Posterior vena cava (tissue), 2 donors: Measurements from ENCODE around the gene PCSK2. TPM values are rescaled to one million over a fixed set of nuclear protein-coding genes. Genes with fewer than 3 reads are reported as not detected.

Source experiments
- DNase-seq: peaks from one replicate; pipeline ENCODE4 v3.0.0-alpha.2; 2020; ENCODE audit warnings: low spot score
- intact Hi-C, 2 donors: fragments of 100-400 bp; cut with DNase I; formaldehyde crosslinking; loops; one replicate each; pipeline versions ENCODE4 v1.14.1 to v1.14.2; 2022 to 2023
- total RNA-seq, 2 donors: library from RNA; stranded (reverse); fragmentation: NEBNext Ultra II Directional; extraction: Animal tissue kit (Norgen Biotek cat#: 25700); gene quantifications; one replicate each; pipeline ENCODE4 v1.2.1, GENCODE V29; 2021
- donor health status: DM: yes; HTN: yes; CAD: no.
- donor health status: DM: yes; HTN: yes; CAD: no.

PCSK2 gene
- total RNA-seq, 2 donors from 2014 or later, result 0.24 to 0.32 TPM

DNA sequence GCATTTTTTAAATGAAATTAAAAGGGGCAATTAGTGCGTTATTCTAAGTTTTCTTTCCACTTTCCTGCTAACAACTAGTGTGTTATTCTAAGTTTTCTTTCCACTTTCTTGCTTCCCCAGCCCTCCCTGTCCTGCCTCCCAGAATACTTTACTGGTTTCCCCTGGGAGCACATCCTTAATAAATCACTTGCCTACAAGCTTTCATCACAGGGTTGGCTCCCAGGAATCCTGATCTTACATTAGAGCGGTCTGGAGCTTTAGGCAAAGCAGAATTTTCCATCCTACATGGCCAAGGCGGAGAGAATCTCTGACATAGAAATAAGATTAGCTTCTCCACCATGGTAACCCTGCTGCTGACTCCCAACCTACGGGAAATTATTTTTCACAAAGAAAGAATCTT is 154.0 kb downstream of the PCSK2 start:
- no peak for DNase-seq
- intact Hi-C loops, result no loop called here

DNA sequence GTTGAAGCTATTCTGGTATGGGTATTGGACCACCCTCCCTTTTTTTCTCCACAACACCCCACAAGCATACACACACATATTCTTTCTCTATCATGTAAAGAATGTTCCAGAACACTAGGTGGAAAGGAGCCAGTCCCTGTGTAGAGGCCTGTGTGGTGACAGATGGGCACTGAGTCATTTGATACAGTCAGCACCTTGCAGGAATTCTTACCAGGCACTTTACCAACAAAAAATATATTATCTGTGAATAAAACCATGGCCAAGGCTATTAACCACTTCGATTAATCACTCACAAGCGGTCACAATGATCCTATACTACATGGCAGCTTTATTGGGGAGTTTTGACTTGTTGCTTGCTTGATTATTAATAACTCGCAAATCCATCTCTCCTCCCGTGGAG is 154.9 kb downstream of the PCSK2 start:
- DNase-seq, result no peak
- intact Hi-C loops, result no loop called here

DNA sequence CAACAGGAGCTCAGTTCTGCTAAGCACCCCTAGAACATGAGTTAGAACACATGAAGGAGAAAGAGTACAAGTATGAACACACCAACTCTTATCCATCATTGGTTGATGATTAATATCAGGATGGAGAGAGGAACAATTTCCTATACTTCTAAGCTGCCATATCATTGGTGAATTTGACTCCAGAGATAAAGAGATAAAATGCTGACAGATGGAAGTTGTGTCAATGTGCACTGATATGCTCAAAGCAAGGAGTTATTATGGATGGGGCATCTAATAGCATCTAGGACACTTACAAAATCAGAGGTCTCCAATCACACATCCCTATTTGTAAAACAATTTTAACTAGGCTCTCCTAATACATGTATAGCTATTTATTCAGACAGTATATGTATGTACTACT is 159.0 kb downstream of the PCSK2 start:
- intact Hi-C loops, result no loop called here
- no peak for DNase-seq

- no peak for DNase-seq
- intact Hi-C loops, result no loop called here
Measured at GRCh38 chr20:17390655-17391054, 163.8 kb downstream of the PCSK2 start.

DNA sequence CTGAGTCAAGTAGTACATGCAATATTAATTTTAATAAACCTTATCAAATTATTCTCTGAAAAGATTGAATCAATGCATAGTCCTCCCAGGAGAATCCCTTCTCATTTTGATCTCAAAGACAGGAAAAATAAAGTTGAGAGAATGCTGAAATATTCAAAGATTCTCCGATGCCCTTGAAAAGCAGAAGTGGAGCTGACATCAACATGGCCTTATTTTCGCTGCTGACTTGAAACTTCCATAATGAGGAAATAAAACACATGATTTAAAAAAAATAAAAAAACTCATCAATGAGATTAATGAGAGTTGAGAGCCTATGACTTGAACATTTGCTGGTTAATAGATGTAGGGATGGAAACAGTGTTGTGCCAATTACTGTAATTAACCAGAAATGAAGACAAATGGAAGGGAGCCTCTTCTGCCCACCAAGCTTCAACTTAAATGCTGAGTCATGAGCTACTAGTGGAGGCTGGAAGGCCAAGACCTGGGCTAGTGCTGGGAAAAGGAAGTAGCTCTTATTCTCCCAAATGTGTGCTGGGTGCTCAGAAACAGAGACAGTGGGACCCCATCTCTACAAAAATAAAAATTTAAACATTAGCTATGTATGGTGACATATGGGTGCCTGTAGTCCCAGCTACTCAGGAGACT is 164.4 kb downstream of the PCSK2 start:
- no peak for DNase-seq
- intact Hi-C loops, result no loop called here

DNA sequence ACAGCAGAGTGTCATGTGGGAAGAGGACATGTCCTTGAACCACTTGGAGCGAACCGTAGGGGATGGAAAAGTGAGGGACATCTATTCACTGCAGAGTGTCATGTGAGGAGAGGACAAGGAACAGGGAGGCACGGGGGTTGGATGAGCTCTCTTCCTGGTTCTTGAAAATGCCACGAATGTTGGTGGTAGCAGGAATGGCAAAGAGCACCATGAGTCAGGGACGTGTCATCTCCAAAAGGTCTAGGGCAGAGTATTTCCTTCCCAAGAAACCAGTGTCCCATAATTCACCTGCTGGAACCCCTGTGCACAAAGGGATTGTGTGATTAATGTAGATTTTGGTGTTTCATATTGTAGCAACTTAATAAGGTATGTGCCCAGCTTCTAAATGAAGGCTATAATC is 167.6 kb downstream of the PCSK2 start:
- intact Hi-C loops, result no loop called here
- DNase-seq, result no peak

DNA sequence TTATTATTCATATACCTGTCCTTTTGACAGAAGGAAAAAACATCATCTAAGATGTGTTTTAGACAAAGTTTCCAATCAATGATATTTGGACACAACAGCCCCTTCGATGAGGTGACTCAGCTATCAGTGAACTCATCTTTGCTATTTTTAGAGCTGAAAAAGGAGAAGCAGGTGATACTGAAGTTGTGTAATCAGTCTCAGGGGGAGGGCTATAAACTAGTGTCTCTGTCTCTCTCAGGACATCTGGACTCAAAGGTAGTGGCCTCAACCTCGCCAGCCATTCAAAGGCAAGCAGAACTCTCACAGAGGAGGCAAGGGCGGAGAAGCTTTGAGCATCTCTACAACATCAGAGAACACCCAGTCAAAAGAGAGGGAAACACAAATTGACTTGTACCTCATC is 168.9 kb downstream of the PCSK2 start:
- intact Hi-C loops, result no loop called here
- DNase-seq, result no peak

GRCh38 chr20:17399303-17399985 is 172.6 kb downstream of the PCSK2 start:
- intact Hi-C loops, result no loop called here
- no peak for DNase-seq

DNA sequence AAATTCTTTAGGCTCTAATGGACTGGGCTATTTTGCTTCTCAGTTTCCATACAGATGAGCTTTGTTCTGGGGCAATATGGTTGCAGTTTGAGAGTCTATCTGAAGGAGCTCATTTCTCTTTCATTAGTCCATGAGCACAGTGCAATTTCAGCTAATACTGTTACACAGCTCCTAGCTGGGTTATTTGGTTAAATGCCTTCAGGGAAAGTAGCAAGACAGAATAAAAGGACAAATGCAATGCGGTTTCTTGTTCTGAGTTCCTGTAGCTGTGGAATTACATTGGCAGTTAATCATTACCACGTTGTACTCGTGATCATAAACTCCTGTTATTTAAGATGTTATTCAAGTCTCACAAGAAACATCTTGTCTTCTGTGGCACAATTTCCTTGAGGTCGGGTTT is 176.6 kb downstream of the PCSK2 start:
- intact Hi-C loops, result no loop called here
- DNase-seq, result no peak

DNA sequence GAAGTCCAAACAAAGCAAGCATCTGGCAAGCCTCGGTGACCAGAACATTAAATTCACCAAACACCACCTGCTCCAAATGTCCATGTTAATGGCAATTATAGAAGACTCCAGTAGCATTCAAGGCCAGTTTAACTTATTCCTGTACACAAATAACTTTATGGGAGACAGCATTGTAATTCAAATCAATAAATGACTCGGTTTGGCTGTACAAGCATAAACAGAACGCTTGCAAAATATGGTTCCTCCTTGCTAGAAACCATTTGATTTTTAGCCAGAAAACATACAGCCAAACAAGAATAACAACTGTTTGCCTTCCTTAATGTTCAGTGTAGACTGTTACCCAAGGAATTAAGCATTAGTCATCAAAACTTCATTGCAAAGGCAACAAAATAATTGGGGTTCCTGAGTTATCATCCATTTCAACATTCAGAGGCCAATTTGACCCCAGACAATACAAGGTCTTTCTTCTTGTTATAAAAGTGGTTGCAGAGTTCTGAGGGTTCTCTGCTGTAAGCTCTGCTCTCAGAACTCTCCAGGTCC is 179.3 kb downstream of the PCSK2 start:
- DNase-seq, result no peak
- intact Hi-C loops, result no loop called here

- intact Hi-C loops, result no loop called here
- DNase-seq, result no peak
Measured at GRCh38 chr20:17407550-17407949, 180.7 kb downstream of the PCSK2 start.

DNA sequence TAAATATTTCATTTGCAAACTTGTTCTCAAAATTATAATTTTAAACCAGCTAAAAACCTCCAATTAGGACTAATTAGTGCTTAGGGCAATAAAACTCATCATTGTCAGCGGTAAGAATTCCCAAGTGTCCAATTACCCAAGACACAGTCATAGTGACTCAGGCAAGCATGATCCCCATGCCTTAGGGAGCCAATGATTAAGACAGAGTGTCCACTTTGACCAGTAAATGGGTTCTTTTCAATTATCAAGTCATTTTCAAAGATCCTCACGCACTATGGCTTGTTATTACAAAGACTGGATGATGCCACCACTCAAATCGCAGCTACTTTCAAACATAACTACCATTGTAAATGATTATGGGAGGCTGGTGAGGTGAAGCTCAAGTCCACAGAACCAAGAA is 190.4 kb downstream of the PCSK2 start:
- intact Hi-C loops, result no loop called here

GRCh38 chr20:17418737-17419136 is 191.9 kb downstream of the PCSK2 start:
- intact Hi-C loops, result no loop called here

More for the DNA sequence above, 190.4 kb downstream of the PCSK2 start:
- no peak for DNase-seq

GRCh38 chr20:17419479-17420041 is 192.7 kb downstream of the PCSK2 start:
- DNase-seq, result no peak
- intact Hi-C loops, result no loop called here

More at GRCh38 chr20:17418737-17419136, 191.9 kb downstream of the PCSK2 start:
- DNase-seq, result no peak

- intact Hi-C loops, result no loop called here
- DNase-seq, result no peak
Measured at GRCh38 chr20:17421493-17421892, 194.7 kb downstream of the PCSK2 start.

GRCh38 chr20:17423782-17424181 is 196.9 kb downstream of the PCSK2 start:
- DNase-seq, result no peak
- intact Hi-C loops, result no loop called here

GRCh38 chr20:17427638-17428037 is 200.8 kb downstream of the PCSK2 start:
- intact Hi-C loops, result no loop called here

DNA sequence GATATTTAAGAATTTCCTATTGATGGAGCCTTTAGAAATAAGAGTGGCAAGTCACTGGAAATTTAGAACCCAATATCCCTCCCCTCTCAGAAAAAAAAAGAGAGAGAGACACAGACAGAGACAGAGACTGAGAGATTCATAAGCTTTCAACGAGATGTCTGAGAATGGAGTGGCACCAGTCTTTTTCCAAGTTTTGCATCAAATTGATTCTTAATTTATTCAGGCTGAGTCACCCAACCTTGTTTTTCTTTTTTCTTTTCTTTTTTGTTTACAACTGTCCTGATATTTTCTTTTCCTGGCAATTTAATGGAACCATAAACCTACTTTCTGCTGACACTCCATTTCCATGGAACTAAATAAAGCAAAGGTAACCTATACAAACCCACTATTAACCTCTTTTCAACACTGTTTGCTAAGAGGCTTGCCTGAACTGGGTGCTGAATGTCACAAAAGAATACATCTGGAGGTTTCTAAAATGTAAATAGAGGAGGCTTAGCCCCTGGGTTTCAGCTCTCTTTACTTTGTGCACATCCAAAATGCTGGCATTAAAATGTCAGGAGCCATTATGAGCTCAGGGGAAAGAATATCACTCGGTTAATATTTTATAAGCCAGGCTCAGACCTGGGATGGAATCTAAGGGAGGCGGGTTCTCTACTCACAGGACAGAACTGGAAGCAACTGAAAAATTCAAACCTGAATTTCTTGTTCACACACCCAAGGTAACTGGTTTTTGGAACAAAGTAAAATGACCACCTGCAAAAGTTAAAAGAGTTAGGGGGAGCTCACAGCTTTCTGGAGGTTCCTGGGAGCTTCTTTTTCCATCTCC is 203.5 kb downstream of the PCSK2 start:
- no peak for DNase-seq
- intact Hi-C loops, result loop anchor here (5.0 kb wide), 1 partner anchor 628 kb away; no protein-coding TSS in a partner anchor

More at GRCh38 chr20:17427638-17428037, 200.8 kb downstream of the PCSK2 start:
- DNase-seq, result no peak

DNA sequence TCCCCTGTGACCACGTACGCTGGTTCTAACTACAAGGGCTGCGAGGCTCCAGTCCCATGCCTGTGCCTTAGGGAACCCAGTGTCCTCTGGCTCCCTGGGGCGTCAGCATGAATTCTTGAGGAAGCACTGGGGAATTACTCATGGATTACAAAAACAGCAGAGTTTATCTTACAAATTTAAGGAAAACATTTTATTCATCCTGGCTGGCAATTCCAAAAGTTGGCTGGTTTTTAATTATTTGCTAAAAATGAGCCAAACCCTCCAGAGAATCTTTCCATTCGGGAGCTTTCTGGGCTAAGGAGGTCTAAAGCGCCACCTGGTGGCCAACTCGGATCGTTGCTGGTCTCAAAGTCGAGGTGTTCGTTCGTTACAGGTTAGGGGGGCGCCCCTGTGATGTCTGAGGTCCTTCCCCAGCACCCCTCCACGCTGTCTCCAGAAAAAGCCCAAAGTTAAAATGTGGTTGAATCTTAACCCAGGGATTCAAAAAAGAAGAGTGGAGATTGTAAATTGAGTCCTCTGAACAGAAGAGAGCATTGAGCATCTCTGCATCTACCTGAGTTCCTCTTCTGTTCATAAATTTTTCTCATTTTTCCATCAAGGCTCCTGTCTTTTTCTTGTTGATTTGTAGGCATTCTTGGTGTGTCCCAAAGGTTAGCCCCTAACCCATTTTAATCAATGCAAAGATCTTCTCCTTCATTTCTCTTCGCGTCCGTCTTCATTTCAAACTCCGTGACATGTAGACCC is 205.0 kb downstream of the PCSK2 start:
- no peak for DNase-seq
- intact Hi-C loops, result loop anchor here (5.0 kb wide), 1 partner anchor 629 kb away; no protein-coding TSS in a partner anchor
